GM06990 (cell line): ENCODE results near the gene NPHP4.

Source experiments
- DNase-seq: peaks from one replicate; pipeline ENCODE4 v3.0.0-alpha.2; 2011; ENCODE audit not compliant: insufficient read length; ENCODE audit errors: extremely low read depth
- H3K27me3 ChIP-seq: replicated peaks from 2 replicates; pipeline ENCODE4 v1.6.0; 2011; ENCODE audit warnings: low read length; ENCODE audit not compliant: control insufficient read depth, insufficient read depth
- H3K36me3 ChIP-seq: 2 replicates; pipeline ENCODE4 v1.5.1; 2011; ENCODE audit warnings: low read length; ENCODE audit not compliant: control insufficient read depth, insufficient read depth
- H3K4me3 ChIP-seq: replicated peaks from 2 replicates; pipeline ENCODE4 v1.5.1; 2011; ENCODE audit warnings: low read depth, mild to moderate bottlenecking, control low read depth, low read length
- TF ChIP-seq, protein P1 (sequence below): IDR thresholded peaks from 2 replicates; pipeline ENCODE4 v1.5.1; 2011; ENCODE audit warnings: low read length, control low read depth, mild to moderate bottlenecking, inconsistent platforms; ENCODE audit not compliant: insufficient read depth, poor library complexity, severe bottlenecking

NPHP4 gene

DNA sequence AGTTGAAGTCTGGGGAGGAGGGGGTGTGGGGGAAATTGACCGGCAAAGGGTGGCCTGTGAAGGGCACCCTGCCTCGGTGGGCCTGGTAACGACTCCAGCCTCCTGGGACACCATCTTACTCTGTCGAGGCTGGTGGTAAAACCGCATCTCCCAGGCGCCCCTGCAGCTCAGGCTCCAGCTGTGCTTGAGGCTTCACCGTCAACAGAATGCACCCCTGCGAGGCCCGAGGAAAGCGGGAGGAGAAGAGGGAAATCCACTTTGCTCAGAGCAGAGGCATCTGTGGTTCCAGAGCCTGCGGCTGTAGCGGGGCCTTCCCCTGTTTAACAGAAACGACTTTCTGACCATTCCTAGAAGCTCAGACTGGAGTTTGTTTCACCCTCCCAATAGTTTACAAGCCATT lies 165.6 kb downstream of the NPHP4 start:
- DNase-seq, result no peak
- H3K27me3 ChIP-seq, result no peaks in the 10 kb centered on the region
- H3K4me3 ChIP-seq, result no peak overlapping the region
- no peaks in the 10 kb centered on the region for H3K36me3 ChIP-seq
- TF ChIP-seq, protein P1, sequence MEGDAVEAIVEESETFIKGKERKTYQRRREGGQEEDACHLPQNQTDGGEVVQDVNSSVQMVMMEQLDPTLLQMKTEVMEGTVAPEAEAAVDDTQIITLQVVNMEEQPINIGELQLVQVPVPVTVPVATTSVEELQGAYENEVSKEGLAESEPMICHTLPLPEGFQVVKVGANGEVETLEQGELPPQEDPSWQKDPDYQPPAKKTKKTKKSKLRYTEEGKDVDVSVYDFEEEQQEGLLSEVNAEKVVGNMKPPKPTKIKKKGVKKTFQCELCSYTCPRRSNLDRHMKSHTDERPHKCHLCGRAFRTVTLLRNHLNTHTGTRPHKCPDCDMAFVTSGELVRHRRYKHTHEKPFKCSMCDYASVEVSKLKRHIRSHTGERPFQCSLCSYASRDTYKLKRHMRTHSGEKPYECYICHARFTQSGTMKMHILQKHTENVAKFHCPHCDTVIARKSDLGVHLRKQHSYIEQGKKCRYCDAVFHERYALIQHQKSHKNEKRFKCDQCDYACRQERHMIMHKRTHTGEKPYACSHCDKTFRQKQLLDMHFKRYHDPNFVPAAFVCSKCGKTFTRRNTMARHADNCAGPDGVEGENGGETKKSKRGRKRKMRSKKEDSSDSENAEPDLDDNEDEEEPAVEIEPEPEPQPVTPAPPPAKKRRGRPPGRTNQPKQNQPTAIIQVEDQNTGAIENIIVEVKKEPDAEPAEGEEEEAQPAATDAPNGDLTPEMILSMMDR, result no peak

DNA sequence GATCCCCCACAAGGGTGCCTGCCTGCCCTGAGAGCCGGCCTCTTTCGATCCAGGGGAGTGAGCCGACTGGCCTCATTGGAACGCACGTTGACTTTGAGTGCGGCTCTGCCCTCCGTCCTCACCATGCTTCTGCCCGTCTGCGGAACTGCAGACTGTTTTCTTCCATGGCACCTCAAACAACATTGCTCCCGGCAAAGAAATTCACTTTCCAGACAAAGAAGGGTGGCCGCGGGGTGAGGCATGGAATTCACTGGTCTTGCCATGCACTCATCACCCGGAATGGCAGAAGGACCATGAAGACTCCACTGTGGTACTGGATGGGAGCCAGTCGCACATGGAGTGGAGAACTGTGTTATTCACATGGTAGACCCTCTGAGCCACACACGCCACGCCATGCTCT lies 169.5 kb downstream of the NPHP4 start:
- H3K36me3 ChIP-seq, result no peaks in the 10 kb centered on the region
- DNase-seq, result no peak
- H3K4me3 ChIP-seq, result no peak overlapping the region
- TF ChIP-seq, protein P1, result no peak
- H3K27me3 ChIP-seq, result no peaks in the 10 kb centered on the region; the same call in 1 of the 2 replicates

DNA sequence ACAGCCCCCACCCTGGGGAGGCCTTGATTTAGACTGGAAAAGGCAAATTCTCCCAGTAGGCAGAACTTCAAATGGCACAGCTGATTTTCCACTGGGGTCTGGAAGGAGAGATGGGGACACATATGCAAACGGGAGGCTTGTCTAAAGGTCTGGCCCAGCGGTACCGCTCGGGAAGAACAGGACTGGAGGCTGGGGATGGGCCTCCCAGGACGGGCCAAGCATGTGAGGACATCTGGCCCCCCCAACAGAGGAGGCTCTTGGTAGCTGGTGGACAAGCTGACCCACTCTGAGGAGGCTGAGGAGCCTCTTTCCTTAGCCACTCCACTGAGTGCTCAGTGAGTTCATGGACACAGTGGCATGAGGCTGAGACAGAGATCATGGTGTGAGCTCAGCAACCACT lies 170.0 kb downstream of the NPHP4 start:
- H3K27me3 ChIP-seq, result no peaks in the 10 kb centered on the region; the same call in 1 of the 2 replicates
- TF ChIP-seq, protein P1, result no peak
- no peaks in the 10 kb centered on the region for H3K36me3 ChIP-seq
- H3K4me3 ChIP-seq, result no peak overlapping the region
- no peak for DNase-seq

DNA sequence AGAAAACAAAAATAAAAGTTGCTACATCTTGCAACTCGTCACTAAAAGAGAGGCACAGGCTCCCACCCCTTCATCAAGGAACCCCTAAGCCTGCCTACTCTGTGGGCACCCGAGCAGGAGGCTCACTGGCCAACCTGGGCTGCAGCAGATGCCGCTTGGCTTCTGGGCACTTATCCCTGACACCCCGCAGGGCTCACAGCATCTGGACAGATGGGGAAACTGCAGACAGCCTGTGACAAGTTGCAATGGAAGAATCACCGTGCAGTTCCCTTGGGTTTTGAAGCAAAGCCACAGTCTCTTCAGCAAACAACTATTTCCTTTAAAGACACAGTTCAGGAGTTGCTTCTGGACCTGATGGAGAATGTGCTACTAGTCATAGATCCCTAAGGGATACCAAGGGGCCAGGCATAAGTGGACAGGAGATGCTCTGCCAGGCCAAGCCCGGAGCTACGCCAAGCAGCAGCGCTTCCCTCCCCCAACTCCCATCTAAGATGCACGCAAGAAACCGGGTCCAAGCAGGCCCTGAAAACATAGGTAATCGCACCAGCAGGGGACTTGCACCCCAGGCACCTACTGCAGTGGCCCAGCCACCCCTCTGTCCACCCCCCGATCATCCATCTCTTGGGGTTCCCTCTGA lies 170.6 kb downstream of the NPHP4 start:
- Histone ChIP-seq H3K36me3 (no peaks in the 10 kb centered on the region), H3K4me3 (no peak overlapping the region), H3K27me3 (no peaks in the 10 kb centered on the region; the same call in 1 of the 2 replicates)
- TF ChIP-seq, protein P1, result no peak
- DNase-seq, result no peak

DNA sequence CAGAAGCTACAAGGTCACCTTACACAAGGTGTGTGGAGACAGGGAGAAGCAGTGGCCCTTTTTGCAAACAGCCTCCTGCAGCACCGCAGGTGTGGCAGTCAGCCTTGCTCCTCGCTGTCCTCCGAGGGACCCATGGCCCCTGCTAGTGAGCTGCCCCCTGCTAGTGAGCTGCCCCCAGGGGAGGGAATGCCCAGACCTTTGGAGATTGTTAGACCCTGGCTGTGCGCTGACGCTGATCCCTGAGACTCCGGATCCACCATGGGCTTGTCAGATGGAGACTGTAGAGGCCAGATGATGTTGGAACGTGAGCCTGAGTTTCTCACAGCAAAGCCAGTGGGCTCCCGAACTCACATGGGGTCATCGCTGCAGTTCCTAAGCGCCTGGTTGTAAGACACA lies 172.2 kb downstream of the NPHP4 start:
- H3K27me3 ChIP-seq, result no peaks in the 10 kb centered on the region; the same call in 1 of the 2 replicates
- no peak for DNase-seq
- TF ChIP-seq, protein P1, result no peak
- no peak overlapping the region for H3K4me3 ChIP-seq
- H3K36me3 ChIP-seq, result no peaks in the 10 kb centered on the region
